Measurements from ENCODE around the gene LMNTD2. TPM values are rescaled to one million over a fixed set of nuclear protein-coding genes. Genes with fewer than 3 reads are reported as not detected.

Gene LMNTD2
- total RNA-seq, 1 experiment from 2014 or later = 7.8 TPM

GRCh38 chr11:603154-603553 is 42.6 kb upstream of the LMNTD2 start:
- no peaks in the 10 kb centered on the region for H3K27me3 Mint-ChIP-seq (ENCODE audit: unreplicated experiment)
- H3K27ac Mint-ChIP-seq (ENCODE audit: unreplicated experiment) = no peak overlapping the region
- intact Hi-C loops (cut with micrococcal nuclease; ENCODE audit: unreplicated experiment) = no loop called here
- CTCF ChIA-PET = no interaction called here
- H3K36me3 Mint-ChIP-seq (ENCODE audit: insufficient read depth, unreplicated experiment) = peaks cover 75% of the 10 kb centered on the region
- no peaks in the 10 kb centered on the region for H3K9me3 Mint-ChIP-seq (ENCODE audit: low read depth, unreplicated experiment)
- no peaks in the 10 kb centered on the region for H3K4me1 Mint-ChIP-seq (ENCODE audit: low read depth, unreplicated experiment)
- no peak overlapping the region for H3K4me3 Mint-ChIP-seq (ENCODE audit: low read depth, unreplicated experiment)
- no peak for DNase-seq
- TF ChIP-seq CTCF (IDR thresholded peaks at IDR 0.05; ENCODE audit: unreplicated experiment) = no peak
- BruUV-seq (replicated peaks) = no TSS peak

GRCh38 chr11:601573-602245 is 41.2 kb upstream of the LMNTD2 start:
- CTCF ChIA-PET = interaction anchor here (0.6 kb wide), 1 partner anchor 21 kb away, joined by 3 read pairs; no protein-coding TSS in a partner anchor
- Mint-ChIP-seq H3K4me3 (ENCODE audit: low read depth, unreplicated experiment) (no peak overlapping the region), H3K36me3 (ENCODE audit: insufficient read depth, unreplicated experiment) (peaks cover 72% of the 10 kb centered on the region), H3K4me1 (ENCODE audit: low read depth, unreplicated experiment) (no peaks in the 10 kb centered on the region), H3K27ac (ENCODE audit: unreplicated experiment) (no peak overlapping the region), H3K27me3 (ENCODE audit: unreplicated experiment) (no peaks in the 10 kb centered on the region), H3K9me3 (ENCODE audit: low read depth, unreplicated experiment) (no peaks in the 10 kb centered on the region)
- intact Hi-C loops (cut with micrococcal nuclease; ENCODE audit: unreplicated experiment) = no loop called here
- no peak for DNase-seq
- BruUV-seq (replicated peaks) = no TSS peak
- TF ChIP-seq CTCF (IDR thresholded peaks at IDR 0.05; ENCODE audit: unreplicated experiment) = no peak

GRCh38 chr11:598005-598680 is 37.6 kb upstream of the LMNTD2 start:
- DNase-seq = no peak
- BruUV-seq (replicated peaks) = no TSS peak
- Mint-ChIP-seq H3K4me3 (ENCODE audit: low read depth, unreplicated experiment) (no peak overlapping the region), H3K9me3 (ENCODE audit: low read depth, unreplicated experiment) (no peaks in the 10 kb centered on the region), H3K36me3 (ENCODE audit: insufficient read depth, unreplicated experiment) (peaks cover 73% of the 10 kb centered on the region), H3K4me1 (ENCODE audit: low read depth, unreplicated experiment) (no peaks in the 10 kb centered on the region), H3K27ac (ENCODE audit: unreplicated experiment) (no peak overlapping the region), H3K27me3 (ENCODE audit: unreplicated experiment) (no peaks in the 10 kb centered on the region)
- intact Hi-C loops (cut with micrococcal nuclease; ENCODE audit: unreplicated experiment) = no loop called here
- CTCF ChIA-PET = no interaction called here
- no peak for TF ChIP-seq CTCF (IDR thresholded peaks at IDR 0.05; ENCODE audit: unreplicated experiment)

GRCh38 chr11:597166-597725 is 36.7 kb upstream of the LMNTD2 start:
- BruUV-seq (replicated peaks) = no TSS peak
- no peak overlapping the region for H3K27ac Mint-ChIP-seq (ENCODE audit: unreplicated experiment)

More at GRCh38 chr11:597166-597725, 36.7 kb upstream of the LMNTD2 start:
- Mint-ChIP-seq H3K36me3 (ENCODE audit: insufficient read depth, unreplicated experiment) (peaks cover 74% of the 10 kb centered on the region), H3K4me1 (ENCODE audit: low read depth, unreplicated experiment) (no peaks in the 10 kb centered on the region), H3K4me3 (ENCODE audit: low read depth, unreplicated experiment) (no peak overlapping the region), H3K9me3 (ENCODE audit: low read depth, unreplicated experiment) (no peaks in the 10 kb centered on the region), H3K27me3 (ENCODE audit: unreplicated experiment) (no peaks in the 10 kb centered on the region)
- CTCF ChIA-PET = no interaction called here
- TF ChIP-seq CTCF (IDR thresholded peaks at IDR 0.05; ENCODE audit: unreplicated experiment) = no peak
- intact Hi-C loops (cut with micrococcal nuclease; ENCODE audit: unreplicated experiment) = no loop called here
- peak; percentile 29 for DNase-seq
